Fibroblast of skin of abdomen (primary cell): ENCODE results near the gene WDR93.
"Not testable (repeated sequence)": the region's sequence is repeated elsewhere in the genome, so short reads cannot be mapped to it uniquely, and the experiment has no call there.

Source experiments
- DNase-seq: peaks from one replicate; pipeline ENCODE4 v3.0.0-alpha.2; 2013

Gene WDR93

GRCh38 chr15:89772932-89773583 is 82.4 kb downstream of the WDR93 start:
- peak; percentile 52 for DNase-seq

DNA sequence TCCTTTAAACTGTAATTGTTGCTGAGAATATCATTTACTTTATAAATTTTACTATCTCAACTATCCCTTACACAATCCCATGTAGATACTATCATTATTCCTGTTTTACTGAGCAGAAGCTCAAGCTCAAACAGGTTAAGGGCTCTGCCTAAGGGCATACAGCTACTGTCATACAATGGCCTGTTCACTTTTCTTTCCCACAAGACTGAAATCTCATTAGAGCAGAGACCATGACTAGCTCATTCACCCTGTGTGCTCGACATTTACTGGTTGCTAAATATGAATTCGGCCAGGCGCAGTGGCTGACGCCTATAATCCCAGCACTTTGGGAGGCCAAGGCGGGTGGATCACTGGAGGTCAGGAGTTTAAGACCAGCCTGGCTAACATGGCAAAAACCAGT is 83.9 kb downstream of the WDR93 start:
- DNase-seq, result no peak

- DNase-seq, result no peak
Measured at GRCh38 chr15:89775815-89776214, 85.2 kb downstream of the WDR93 start.

DNA sequence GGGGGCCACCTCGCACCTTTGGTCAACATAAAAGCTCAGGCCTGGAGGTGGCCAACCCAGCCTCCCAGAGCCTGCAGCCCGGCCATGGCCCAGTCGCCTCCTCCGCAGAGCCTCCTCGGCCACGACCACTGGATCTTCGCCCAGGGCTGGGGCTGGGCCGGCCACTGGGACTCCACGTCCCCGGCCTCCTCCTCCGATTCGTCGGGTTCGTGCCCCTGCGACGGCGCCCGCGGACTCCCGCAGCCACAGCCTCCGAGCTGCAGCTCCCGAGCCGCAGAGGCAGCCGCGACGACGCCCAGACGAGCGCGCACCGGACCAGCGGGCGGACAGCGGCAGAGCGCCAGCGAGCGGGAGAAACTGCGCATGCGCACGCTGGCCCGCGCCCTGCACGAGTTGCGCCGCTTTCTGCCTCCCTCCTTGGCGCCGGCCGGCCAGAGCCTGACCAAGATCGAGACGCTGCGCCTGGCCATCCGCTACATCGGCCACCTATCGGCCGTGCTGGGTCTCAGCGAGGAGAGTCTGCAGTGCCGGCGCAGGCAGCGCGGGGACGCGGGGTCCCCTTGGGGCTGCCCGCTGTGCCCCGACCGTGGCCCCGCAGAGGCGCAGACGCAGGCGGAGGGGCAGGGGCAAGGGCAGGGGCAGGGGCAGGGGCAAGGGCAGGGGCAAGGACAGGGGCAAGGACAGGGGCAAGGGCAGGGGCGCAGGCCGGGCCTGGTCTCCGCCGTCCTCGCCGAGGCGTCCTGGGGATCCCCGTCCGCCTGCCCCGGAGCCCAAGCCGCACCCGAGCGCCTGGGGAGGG is 85.9 kb downstream of the WDR93 start, which contains the start of gene MESP2:
Gene MESP2, plus strand, starts transcription at position 59 of the 799 bp plus-strand sequence. Its CDS starts 26 bp downstream, at position 85.
- DNase-seq, result peak; percentile 72

DNA sequence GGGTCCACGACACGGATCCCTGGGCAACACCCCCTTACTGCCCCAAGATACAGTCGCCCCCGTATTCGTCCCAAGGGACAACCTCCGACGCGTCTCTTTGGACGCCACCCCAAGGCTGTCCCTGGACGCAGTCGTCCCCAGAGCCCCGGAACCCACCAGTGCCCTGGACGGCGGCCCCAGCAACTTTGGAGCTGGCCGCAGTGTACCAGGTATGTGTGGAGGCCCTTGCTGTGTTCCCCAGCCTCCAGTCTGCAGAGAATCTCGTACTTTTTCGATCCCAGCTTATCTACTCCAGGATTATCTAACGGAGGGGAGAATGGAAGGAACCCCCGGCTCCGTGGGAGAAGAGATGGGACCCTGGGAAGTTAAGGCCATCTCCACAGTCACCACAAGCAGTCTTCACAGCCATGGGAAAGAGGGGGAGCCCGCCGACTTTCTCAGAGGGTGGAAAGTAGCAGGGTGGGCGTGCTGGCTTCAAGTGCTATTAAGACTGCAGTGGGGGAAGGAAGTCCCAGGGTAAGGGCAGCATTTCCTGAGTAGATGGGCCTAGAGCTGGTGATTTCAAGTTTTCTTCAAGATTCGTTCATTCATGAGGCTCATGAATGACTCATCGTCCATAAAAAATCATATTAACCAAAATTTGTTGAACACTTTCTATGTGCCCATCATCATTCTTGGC is 86.6 kb downstream of the WDR93 start:
- no peak for DNase-seq

GRCh38 chr15:89777782-89778380 is 87.3 kb downstream of the WDR93 start:
- DNase-seq, result no peak

DNA sequence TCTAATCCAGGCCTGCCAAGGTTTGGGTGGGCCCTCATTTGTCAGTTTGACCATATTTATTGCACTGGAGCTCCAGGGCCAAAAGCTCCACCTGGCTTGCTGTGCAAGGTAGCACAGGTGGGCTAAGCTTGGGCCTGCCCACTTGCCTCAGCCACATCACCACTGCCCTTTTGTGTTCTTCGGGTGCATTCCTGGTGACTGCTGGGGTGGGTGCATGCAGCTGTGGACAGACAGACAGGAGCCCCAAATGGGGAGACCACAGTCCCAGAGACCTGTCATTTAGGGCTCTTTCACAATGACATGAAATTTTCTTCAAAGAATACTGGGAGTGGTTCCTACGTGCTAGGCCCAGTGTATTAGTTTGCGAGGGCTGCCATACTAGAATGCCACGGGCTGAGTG is 88.2 kb downstream of the WDR93 start:
- DNase-seq, result no peak

GRCh38 chr15:89780601-89781000 is 90.0 kb downstream of the WDR93 start:
- no peak for DNase-seq

GRCh38 chr15:89781055-89781454 is 90.4 kb downstream of the WDR93 start:
- no peak for DNase-seq

DNA sequence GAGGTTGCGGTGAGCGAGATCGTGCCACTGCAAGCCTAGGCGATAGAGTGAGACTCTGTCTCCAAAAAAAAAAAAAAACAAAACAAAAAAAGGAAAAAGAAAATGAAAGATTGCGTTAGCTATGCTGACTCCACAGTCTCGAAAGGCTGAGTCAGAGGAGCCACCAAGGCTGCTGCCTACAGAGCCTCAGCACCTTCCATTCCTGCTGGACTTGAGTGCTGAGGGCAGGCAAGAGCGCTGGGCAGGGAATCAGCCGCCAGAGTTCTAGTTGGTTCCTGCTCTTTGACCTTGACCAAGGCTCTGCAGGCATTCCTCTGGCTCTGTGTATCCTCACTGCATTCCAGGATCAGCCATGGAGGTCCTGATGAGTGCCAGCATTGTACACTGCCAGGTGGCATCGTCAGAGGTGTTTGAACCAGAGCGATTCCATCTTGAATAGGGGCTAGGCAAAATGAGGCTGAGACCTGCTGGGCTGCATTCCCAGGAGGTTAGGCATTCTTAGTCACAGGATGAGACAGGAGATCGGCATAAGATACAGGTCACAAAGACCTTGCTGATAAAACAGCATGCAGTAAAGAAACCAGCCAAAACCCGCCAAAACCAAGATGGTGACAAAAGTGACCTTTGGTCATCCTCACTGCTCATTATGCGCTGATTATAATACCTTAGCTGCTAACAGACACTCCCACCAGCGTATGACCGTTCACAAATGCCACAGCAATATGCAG is 91.4 kb downstream of the WDR93 start:
- DNase-seq, result peak; percentile 46

- DNase-seq, result not testable (repeated sequence)
Measured at GRCh38 chr15:89782619-89782950, 92.0 kb downstream of the WDR93 start.

DNA sequence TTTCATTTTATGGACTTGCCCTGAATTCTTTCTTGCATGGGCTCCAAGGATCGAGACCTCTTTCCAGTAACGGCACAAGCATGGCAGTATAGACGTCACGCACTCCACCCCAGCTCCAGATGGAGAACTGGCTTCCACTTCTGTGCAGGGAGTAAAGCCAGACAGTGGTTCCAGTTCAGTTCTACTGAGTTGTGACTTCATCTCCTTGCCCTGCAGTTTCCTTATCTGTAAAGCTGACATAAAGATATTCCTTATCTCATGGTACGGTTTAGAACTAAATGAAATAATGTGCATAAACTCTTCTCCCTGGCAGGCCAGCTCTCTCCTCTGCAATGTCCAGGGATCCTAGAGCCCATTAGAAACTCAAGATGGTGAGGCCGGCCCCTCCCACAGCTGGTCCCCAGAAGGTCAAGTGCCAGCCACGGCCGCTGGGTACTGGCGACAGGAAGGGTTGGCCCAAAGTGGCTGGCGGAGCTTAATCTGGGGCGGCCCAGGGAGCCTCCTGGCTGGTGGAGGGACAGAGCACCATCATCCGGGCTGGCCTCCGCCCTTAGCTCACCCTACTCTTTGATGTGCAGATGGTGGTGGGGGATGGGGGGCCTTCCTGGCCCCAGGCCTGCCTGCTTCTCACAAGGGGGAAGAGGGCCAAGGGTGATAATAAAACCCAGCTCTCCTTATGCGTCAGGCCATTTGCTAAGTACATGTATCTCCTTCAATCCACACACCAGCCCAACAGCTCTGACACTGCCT is 92.7 kb downstream of the WDR93 start:
- DNase-seq, result peak; percentile 43

DNA sequence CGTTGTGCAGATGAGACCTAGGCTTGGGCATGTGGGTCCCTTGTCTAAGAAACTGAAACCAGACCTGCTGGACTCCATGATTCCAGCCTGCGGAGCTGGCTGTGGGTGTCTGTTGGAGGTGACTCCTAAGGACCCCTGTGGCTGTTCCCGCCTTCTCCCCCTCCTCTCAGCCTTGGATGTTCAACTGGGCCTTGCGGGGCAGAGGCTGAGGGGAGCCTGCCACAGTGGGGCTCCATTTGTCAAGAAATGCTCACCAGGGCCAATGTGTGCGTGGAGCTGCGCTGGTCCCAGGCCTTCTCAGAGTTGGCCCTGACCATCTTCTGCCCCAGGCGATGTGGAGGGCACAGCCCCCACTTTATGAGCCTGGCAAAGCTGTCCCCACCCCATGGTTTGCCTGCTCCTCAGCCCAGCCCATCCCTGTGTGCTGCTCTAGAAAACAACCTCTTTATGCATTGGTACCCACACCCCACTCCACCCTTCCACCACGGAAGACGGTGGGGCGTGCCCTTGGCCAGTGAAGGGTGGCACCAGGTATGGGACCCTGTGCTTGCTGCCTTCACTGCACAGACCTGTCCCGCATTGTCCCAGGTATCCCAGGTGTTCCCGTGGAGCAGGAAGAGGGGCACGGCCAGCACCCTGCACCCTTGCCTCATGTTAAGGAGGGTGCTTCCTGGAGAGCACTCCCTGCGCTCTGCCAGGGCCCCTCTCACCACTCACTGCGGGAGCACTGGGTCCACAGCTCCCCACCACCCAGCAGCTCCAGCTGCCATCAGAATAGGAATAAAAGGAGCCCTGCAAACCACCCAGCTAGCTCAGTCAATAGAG is 93.5 kb downstream of the WDR93 start:
- no peak for DNase-seq

DNA sequence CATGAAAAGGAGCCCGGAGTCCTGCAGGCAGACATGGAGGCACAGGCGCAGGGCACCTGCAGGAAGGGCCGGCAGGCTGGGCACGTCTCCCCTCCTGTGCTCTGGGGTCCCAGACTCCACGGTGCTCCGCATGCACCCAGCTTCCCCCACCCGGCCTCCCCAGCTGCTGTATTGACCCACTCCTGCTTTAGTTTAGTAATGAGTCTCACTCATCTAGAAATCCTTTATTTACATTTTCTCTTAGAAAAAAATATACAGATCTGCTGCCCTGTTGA is 94.0 kb downstream of the WDR93 start:
- DNase-seq, result no peak

DNA sequence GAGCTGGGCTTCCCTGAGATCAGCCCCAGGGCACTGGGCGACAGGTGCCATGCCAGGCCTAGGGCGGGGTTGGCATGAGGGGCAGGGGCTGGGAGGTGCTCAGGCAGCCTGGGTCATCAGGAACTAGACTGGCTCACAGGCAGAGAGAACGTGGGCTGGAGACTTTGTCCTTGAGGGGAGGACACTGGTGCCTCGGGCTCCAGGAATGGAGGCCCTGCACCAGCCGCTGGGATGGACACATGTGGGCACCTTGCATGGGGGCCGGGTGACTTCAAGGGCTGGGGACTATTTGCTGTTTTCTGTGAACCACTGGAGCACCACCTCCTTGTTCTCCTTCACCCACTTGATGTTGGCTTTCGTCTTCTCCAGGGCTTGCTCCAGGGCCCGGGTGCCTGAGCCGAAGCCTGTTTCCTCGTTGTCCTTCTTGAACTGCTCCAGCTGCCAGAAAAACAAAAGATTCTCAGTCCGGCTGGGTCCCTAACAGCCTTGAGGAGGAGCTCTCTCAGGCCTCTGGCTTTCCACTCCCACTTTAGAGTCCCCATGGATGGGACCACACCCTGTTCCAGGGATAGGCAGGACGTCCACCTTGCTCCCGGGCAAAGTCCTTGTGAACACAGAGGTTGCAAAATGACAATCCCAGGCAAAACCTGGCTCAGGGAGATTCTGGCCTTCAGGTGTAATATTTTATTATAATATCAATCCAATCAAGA is 94.6 kb downstream of the WDR93 start:
- no peak for DNase-seq

GRCh38 chr15:89785774-89786140 is 95.1 kb downstream of the WDR93 start:
- DNase-seq, result peak; percentile 73

GRCh38 chr15:89787944-89788343 is 97.3 kb downstream of the WDR93 start:
- DNase-seq, result no peak

DNA sequence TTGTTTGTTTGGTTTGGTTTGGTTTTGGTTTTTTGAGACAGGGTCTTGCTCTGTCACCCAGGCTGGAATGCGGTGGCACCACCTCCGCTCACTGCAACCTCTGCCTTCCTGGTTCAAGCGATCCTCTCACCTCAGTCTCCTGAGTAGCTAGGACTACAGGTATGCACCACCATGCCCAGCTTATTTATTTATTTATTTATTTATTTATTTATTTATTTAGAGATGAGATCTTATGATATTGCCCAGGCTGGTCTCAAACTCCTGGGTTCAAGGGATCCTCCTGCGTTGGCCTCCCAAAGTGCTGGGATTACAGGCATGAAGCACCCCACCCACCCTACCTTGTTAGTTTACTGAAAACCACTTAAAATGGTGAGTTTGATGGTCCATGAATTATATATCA is 98.0 kb downstream of the WDR93 start:
- not testable (repeated sequence) for DNase-seq

GRCh38 chr15:89790206-89790605 is 99.6 kb downstream of the WDR93 start:
- no peak for DNase-seq

DNA sequence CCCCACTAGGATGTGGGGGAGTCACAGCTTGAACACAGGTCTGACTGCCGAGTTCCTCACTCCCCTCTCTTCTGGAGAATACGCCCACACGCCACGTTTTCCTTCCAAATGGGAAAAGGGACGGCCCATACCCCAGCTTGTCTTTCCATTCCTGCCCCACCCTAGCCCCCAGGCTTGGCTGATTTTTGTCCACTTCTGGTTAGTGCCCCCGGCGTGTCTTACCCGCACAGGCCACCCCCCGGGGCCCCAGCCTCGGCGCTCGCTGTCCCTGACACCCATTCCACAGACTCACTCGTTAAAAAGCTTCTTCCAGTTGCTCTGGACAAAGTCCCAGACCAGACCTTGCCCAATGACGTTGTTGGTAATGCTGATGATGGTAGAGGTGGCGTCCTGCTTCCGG is 100.0 kb downstream of the WDR93 start:
- DNase-seq, result no peak
